Stimulated activated CD4-positive, alpha-beta T cell treated with anti-CD3 and anti-CD28 coated beads, Interleukin-15, amount 100 ng/mL, for 24 hours (primary cell): ENCODE measurements around the gene C19orf12.

Experiments
- DNase-seq: peaks from one replicate; pipeline ENCODE4 v3.0.0-alpha.2; 2020

The C19orf12 gene

GRCh38 chr19:29695765-29696564, 19.1 kb downstream of the C19orf12 start:
- no peak for DNase-seq

GRCh38 chr19:29694669-29695627, 20.1 kb downstream of the C19orf12 start:
- DNase-seq, result peak; percentile 89

GRCh38 chr19:29694161-29694560, 20.9 kb downstream of the C19orf12 start:
- no peak for DNase-seq

- peak; percentile 67 for DNase-seq
These were observed 24.2 kb downstream of the C19orf12 start for GRCh38 chr19:29690842-29691241.

- no peak for DNase-seq
These were observed 26.9 kb downstream of the C19orf12 start for GRCh38 chr19:29687897-29688728.

- peak; percentile 77 for DNase-seq
These were observed 27.7 kb downstream of the C19orf12 start for GRCh38 chr19:29687244-29687896.

- no peak for DNase-seq
These were observed 28.7 kb downstream of the C19orf12 start for GRCh38 chr19:29686285-29686805.

- no peak for DNase-seq
These were observed 29.7 kb downstream of the C19orf12 start for GRCh38 chr19:29685326-29685725.

- no peak for DNase-seq
These were observed 32.1 kb downstream of the C19orf12 start for GRCh38 chr19:29683009-29683408.

GRCh38 chr19:29682236-29682895, 32.7 kb downstream of the C19orf12 start:
- no peak for DNase-seq

- no peak for DNase-seq
These were observed 33.4 kb downstream of the C19orf12 start for GRCh38 chr19:29681422-29682235.

GRCh38 chr19:29680937-29681336, 34.1 kb downstream of the C19orf12 start:
- DNase-seq, result no peak

GRCh38 chr19:29680447-29680846, 34.6 kb downstream of the C19orf12 start:
- DNase-seq, result peak; percentile 90

- no peak for DNase-seq
These were observed 35.4 kb downstream of the C19orf12 start for GRCh38 chr19:29679598-29680210.

- DNase-seq, result no peak
These were observed 36.5 kb downstream of the C19orf12 start for GRCh38 chr19:29678484-29679106.

- DNase-seq, result no peak
These were observed 37.9 kb downstream of the C19orf12 start for GRCh38 chr19:29677001-29677817.

GRCh38 chr19:29676586-29676985, 38.5 kb downstream of the C19orf12 start:
- no peak for DNase-seq

- DNase-seq, result no peak
These were observed 39.3 kb downstream of the C19orf12 start for GRCh38 chr19:29675650-29676186.
